Activated CD4-positive, alpha-beta T cell treated with anti-CD3 and anti-CD28 coated beads, Interleukin-2, amount 50 U/mL, for 24 hours (primary cell): ENCODE results near the gene GLRX.

Experiments used
- DNase-seq, 2 donors: peaks; one replicate each; pipeline ENCODE4 v3.0.0-alpha.2; 2020; ENCODE audit warnings: low read depth in 1 of 2, low spot score in 1 of 2

Gene GLRX, protein sequence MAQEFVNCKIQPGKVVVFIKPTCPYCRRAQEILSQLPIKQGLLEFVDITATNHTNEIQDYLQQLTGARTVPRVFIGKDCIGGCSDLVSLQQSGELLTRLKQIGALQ

DNA sequence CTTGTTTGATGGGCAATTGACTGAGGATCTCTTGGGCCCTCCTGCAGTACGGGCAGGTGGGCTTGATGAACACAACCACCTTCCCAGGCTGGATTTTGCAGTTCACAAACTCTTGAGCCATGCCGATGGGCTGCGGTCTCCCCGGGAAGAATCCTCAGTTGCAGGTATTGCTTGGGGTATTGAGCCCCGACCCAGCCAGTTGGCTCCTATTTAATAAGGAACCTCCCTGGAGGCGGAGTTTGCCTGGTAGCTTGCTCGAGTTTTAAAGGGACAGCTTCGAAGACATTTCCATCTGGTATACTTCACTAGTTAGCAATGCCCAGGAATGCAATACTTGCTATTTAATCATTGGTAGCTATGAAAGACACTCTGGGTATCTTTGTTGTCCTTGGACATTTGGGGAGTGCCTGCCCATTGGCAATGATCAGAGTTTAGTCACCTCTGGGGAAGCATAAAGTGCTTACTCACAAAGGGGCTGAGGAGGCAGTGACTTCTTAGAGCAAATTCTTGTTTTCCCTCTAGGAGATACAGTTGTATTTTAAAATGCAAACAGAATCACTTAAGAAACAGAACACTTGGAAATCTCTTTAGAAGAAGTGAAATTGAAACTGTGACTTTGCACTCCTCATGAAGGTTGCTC lies at the start of gene GLRX:
Gene GLRX (minus strand): TSS at position 185 of the 640 bp plus-strand sequence. CDS start 64 bp downstream, at position 121.
- no peak for DNase-seq

GRCh38 chr5:95871146-95871806 lies 48.8 kb upstream of the GLRX start:
- no peak for DNase-seq

DNA sequence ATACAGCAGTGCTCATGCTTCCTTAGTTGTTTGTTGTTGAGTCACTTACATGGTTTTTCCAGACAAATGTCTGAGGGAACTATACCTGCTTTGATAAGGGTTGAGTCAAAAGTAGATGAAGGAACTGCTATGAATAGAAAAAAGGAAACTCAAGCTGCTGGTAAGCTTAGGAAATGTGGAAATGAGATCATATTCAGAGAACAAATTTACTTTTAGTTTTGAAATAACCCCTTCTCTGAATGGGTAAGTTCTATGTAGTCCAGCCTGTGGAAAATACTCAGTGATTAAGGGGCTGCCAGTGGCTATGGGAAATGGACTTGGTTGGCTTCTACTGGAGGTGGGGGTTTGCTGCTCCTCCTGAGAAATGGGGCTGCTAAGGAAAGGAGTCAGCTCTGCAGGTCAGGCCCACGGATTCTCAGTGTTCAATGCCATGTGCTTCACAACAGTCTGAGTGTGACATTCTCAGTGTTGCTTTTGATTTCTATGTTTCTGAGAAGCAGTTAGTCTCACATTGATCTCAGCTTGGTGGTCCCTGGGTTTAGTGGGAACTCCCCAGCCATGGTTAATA lies 47.7 kb upstream of the GLRX start:
- DNase-seq, result peak; percentile 31 to 48

DNA sequence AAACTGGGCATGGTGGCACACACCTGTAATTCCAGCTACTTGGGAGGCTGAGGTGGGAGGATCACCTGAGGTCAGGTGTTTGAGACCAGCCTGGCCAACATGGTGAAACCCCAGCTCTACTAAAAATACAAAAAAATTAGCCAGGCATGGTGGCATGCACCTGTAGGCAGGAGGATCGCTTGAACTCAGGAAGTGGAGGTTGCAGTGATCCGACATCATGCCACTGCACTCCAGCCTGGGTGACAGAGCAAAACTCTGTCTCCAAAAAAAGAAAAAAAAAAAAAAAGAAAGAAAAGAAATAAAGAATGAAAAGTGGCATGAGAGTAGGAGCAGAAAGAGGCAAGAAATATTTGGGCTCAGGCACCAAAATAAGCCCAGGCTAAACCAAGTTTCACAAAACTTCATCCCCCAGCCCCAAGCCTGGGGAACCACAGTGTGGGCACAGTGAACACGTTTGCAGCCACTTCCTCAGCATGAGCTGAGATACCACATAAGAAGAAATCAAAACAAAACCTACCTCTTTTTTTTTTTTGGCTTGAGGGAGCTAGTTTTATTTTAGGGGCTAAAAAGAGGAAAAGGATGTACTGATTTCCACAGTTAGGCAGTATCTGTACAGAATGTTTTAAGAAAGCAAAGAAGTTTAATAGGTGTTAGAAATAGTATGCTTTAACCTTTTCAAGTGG lies 46.8 kb upstream of the GLRX start:
- peak in 1 of 2 donors; percentile 33 for DNase-seq

- no peak for DNase-seq
Observed at GRCh38 chr5:95868136-95868535, 45.6 kb upstream of the GLRX start.

- DNase-seq, result no peak
Observed at GRCh38 chr5:95866435-95867040, 44.0 kb upstream of the GLRX start.

DNA sequence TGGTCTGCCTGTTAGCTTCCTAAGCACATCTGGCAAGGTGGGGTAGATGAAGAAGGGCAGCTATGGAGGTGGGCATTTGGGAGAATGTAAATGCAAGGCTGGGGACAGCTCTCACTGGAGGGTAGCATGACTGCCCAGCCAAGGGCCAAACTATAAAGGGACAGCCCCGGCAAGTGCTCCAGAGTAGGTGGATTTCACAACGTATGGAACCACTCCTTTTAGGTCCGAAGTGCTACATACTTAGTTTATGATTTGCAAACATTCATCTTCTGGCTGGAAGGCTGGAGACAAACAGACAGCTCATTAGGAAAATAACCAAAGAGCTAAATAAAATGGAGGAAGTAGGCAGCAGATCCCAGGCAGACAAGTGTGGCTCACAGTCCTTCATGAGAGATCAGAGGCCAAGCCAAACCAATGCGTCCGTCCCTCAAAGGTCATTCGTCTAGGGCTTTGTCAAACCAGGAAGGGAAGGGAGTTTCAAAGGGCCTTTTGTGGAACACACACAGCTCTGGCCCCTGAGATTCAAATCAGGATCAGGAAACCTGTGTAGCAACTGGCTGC lies 42.5 kb upstream of the GLRX start:
- no peak for DNase-seq

DNA sequence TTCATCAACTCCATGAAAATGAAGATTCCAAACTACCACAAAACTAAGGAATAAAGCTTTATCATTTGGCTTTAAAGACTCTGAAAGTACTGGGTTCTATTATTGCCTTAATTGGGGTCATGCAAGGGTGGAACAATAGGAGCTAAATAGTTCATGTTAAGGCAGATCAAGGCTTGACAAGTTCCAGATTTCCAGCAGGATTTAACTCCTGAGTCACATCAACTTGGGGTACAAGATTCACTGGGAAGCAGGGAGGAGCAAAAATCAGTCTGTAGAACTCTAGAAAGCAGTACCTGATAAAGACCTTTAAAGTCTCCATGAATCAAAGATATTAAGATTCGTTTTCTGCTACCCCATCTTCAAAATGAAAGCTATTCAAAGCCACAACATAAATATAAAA lies 41.9 kb upstream of the GLRX start:
- no peak for DNase-seq

DNA sequence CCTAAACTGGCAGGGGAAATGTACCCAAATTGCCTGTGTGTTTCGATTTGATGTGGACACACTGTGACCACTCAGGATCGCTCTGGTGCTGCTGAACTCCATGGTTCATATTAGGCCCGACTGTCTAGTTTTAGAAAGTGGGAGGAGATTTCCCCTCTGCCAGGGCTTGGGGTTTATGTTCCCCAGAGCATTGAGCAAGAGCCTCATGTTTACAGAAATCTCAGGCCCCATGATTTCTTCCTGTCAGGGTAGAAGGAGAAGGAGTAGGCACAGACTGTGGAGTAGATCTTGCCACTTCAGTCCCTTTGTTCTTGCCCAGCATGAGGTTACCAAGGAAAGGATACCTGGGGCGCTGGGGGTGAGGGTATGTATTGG lies 40.8 kb upstream of the GLRX start:
- DNase-seq, result no peak

DNA sequence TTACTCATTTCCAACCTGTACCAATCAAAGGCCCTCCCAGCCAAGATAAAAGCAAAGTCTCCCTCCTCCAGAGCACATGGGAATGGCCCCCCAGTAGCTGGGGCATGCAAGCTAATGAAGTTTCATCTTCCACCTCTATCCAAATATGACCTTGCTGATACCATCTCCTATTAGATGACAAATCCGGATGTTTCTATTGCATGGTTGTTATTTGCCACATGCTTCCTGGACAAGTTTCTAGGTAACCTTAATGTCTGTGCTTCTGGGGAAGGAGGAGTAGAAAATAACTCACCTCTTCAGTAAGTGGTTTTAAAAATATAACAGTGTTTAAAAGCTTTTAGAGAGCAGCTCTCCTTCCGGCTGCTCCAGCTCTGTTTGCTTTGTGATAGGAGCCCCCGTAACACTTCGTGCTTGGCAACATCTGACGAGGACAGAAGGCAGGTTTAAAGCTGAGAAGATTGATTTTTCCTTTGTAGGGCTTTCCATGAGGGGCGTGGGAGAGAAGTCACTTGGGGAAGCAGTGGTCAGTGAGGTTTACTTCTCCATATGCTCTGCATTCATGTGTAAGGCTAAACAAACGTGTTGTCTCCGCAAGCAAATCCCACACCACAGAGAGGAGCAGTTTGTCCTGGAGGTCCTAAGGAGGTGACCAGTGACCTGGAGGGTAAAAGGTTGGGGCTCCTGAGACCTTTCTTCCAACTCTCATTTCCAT lies 40.3 kb upstream of the GLRX start:
- DNase-seq, result no peak

- no peak for DNase-seq
Observed at GRCh38 chr5:95861864-95862561, 39.5 kb upstream of the GLRX start.

GRCh38 chr5:95861221-95861863 lies 38.8 kb upstream of the GLRX start:
- DNase-seq, result no peak

GRCh38 chr5:95859661-95860060 lies 37.1 kb upstream of the GLRX start:
- no peak for DNase-seq

- peak; percentile 84 to 93 for DNase-seq
Observed at GRCh38 chr5:95858661-95859595, 36.4 kb upstream of the GLRX start.

GRCh38 chr5:95858023-95858461 lies 35.5 kb upstream of the GLRX start:
- no peak for DNase-seq

GRCh38 chr5:95857185-95857945 lies 34.8 kb upstream of the GLRX start:
- DNase-seq, result no peak

DNA sequence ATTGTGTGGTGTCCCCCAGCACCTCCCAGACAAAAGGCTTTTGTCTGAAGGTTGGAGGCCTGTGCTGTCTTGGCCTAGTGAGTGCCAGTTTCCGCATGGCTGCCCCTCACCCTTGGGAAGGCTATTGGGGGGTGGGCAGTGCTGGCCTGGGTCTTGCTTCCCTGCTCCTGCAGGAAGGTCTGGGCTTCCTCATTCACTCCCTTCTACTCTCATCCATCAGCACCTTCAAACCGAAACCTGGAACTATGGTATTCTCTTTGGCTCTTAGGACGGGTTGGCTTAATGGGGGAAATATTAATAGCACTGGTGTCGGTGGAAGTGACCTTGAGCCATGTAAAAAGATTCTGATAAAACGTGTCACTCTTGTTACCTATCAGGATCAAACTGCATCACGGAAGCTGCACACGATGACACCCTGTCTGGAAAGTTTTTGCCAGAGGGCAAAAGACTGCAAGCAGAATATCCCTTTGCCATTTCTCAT lies 34.0 kb upstream of the GLRX start:
- DNase-seq, result no peak
